Tibial nerve (tissue), 3 donors: ENCODE data around the gene OR4E1.

Source experiments
- POLR2A ChIP-seq, 2 donors: fragments of 450-650 bp; IDR thresholded peaks; one replicate each; pipeline ENCODE4 v1.6.1; 2017; ENCODE audit warnings: antibody characterized with exemption in 2 of 2, mild to moderate bottlenecking in 2 of 2, moderate library complexity in 2 of 2
- TF ChIP-seq, protein P1 (sequence below), 5 experiments: fragments of 200-600 bp in 3 of 5; fragments of 450-650 bp in 2 of 5; sonication (generic) in 3 of 5; IDR thresholded peaks; one replicate each; pipeline ENCODE4 v1.5.1; 2016 to 2019; ENCODE audit warnings: antibody characterized with exemption in 5 of 5, mild to moderate bottlenecking in 3 of 5, moderate library complexity in 2 of 5

- TF ChIP-seq, protein P1, sequence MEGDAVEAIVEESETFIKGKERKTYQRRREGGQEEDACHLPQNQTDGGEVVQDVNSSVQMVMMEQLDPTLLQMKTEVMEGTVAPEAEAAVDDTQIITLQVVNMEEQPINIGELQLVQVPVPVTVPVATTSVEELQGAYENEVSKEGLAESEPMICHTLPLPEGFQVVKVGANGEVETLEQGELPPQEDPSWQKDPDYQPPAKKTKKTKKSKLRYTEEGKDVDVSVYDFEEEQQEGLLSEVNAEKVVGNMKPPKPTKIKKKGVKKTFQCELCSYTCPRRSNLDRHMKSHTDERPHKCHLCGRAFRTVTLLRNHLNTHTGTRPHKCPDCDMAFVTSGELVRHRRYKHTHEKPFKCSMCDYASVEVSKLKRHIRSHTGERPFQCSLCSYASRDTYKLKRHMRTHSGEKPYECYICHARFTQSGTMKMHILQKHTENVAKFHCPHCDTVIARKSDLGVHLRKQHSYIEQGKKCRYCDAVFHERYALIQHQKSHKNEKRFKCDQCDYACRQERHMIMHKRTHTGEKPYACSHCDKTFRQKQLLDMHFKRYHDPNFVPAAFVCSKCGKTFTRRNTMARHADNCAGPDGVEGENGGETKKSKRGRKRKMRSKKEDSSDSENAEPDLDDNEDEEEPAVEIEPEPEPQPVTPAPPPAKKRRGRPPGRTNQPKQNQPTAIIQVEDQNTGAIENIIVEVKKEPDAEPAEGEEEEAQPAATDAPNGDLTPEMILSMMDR (IDR thresholded peaks at IDR 0.05), result no peak
- no peak for TF ChIP-seq POLR2A (IDR thresholded peaks at IDR 0.05)
Observed at GRCh38 chr14:21694425-21694824, 20.8 kb upstream of the OR4E1 start.
